ENCODE results near the gene RNF166. TPM values are rescaled to one million over a fixed set of nuclear protein-coding genes. Genes with fewer than 3 reads are reported as not detected.

The RNF166 gene
- total RNA-seq, 1 experiment from 2014 or later, result 26.5 TPM

DNA sequence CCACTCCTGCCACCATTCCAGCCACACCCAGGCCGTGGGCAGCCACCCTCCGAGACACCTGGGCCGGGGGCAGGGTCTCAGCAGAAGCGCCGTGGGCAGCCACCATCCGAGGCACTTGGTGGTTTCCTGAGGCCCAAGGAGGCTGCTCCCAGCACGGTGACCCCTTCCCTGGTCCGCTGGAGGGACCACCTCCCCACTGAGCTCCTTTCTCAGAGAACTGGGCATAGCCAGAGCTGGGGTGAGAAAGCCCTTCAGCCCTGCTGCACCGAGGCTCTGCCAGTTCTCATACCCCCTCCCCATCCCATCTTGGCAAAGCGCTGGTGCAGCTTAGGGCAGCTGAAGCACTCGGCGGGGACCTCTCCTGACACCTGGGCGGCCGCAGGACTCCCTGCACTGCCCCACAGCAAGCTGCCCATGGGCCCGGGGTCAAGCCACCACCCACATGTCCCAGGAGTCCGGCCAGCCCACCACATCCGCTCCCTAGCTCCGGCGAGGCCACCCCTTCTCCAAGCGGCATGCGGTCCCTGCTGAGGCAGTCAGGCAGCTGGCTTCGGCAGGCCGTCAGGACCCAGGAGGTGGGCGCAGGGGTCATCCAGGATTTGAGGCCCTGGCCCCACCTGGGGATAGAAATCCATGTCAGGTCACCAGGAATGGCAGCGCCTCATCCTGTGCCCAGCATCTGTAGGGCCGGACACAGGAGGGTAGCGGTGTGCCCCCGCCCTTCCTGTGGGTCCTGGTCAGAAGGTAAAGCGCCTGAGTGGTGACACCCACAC is 54.0 kb downstream of the RNF166 start:
- Histone ChIP-seq H3K79me1 (ENCODE audit: insufficient read depth, low read depth, low read length, poor library complexity, severe bottlenecking) (peaks cover 3% of the 10 kb centered on the region), H3K4me1 (ENCODE audit: insufficient read depth, low read length) (no peaks in the 10 kb centered on the region; the same call in 1 of the 2 replicates), H3K18ac (ENCODE audit: insufficient read length, low read depth, low read length) (no peak overlapping the region), H2AK5ac (ENCODE audit: insufficient read length, low read length) (no peak overlapping the region), H2BK5ac (ENCODE audit: insufficient read length, low read length) (no peak overlapping the region), H3K4me2 (ENCODE audit: insufficient read depth, insufficient read length, low read length) (no peak overlapping the region), H4K20me1 (ENCODE audit: control insufficient read depth, insufficient read depth, insufficient read length) (no peaks in the 10 kb centered on the region), H3K9ac (ENCODE audit: extremely low read depth, insufficient read length, low read length) (no peak overlapping the region), H3K14ac (ENCODE audit: insufficient read depth, low read length) (no peak overlapping the region), H3K23ac (ENCODE audit: insufficient read length, low read depth, low read length) (no peak overlapping the region), H2BK15ac (ENCODE audit: low read depth, low read length) (no peak overlapping the region), H3K27ac (ENCODE audit: insufficient read length, low read depth, low read length) (no peak overlapping the region), H2BK20ac (ENCODE audit: low read depth, low read length, poor library complexity, severe bottlenecking) (no peak overlapping the region), H3K27me3 (ENCODE audit: insufficient read depth, low read length) (no peaks in the 10 kb centered on the region), H2BK12ac (ENCODE audit: insufficient read length, low read depth, low read length) (no peak overlapping the region), H2AFZ (ENCODE audit: low read length) (no peak overlapping the region), H3K9me3 (ENCODE audit: control insufficient read depth, low read depth, low read length) (no peaks in the 10 kb centered on the region), H3K56ac (ENCODE audit: insufficient read length, low read depth, low read length) (no peak overlapping the region), H4K5ac (ENCODE audit: insufficient read length, low read depth, low read length) (no peak overlapping the region), H4K91ac (ENCODE audit: insufficient read length, low read depth, low read length) (no peak overlapping the region), H3K23me2 (ENCODE audit: insufficient read length, low read depth, low read length, poor library complexity, severe bottlenecking) (peaks cover 17% of the 10 kb centered on the region), H4K8ac (replicated peaks; ENCODE audit: insufficient read length, low read depth, low read length) (no peak overlapping the region), H2BK120ac (ENCODE audit: low read depth, low read length, poor library complexity, severe bottlenecking) (no peak overlapping the region), H3K4ac (ENCODE audit: low read depth, low read length) (no peak overlapping the region), H3T11ph (ENCODE audit: low read length) (no peak overlapping the region), H3K79me2 (ENCODE audit: insufficient read depth, low read length) (no peaks in the 10 kb centered on the region)
- peaks cover 8 to 12% of the 10 kb centered on the region in 2 experiments for H3K4me1 Mint-ChIP-seq
- H3K27ac Mint-ChIP-seq, result no peak overlapping the region
- H3K36me3 Mint-ChIP-seq (ENCODE audit: insufficient read depth in 1 of 3, low read depth in 3 of 3), result peaks cover 10 to 31% (median 29%) of the 10 kb centered on the region in 3 experiments; a peak in 6 of 7 replicates
- TF ChIP-seq, protein P1, sequence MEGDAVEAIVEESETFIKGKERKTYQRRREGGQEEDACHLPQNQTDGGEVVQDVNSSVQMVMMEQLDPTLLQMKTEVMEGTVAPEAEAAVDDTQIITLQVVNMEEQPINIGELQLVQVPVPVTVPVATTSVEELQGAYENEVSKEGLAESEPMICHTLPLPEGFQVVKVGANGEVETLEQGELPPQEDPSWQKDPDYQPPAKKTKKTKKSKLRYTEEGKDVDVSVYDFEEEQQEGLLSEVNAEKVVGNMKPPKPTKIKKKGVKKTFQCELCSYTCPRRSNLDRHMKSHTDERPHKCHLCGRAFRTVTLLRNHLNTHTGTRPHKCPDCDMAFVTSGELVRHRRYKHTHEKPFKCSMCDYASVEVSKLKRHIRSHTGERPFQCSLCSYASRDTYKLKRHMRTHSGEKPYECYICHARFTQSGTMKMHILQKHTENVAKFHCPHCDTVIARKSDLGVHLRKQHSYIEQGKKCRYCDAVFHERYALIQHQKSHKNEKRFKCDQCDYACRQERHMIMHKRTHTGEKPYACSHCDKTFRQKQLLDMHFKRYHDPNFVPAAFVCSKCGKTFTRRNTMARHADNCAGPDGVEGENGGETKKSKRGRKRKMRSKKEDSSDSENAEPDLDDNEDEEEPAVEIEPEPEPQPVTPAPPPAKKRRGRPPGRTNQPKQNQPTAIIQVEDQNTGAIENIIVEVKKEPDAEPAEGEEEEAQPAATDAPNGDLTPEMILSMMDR (conservative IDR thresholded peaks at IDR 0.05), result no peak
- no peak for DNase-seq
- H3K4me3 Mint-ChIP-seq, result no peak overlapping the region; a peak in 1 of 5 replicates
- no peaks in the 10 kb centered on the region for H3K27me3 Mint-ChIP-seq (ENCODE audit: low read depth)
- WGBS (ENCODE audit: extremely low coverage, insufficient read length, low lambda C conversion rate), result no CpG with 5 or more reads among the region's 29 CpGs
- H3K9me3 Mint-ChIP-seq, result no peaks in the 10 kb centered on the region; a peak in 1 of 5 replicates

Data from H9 (cell line).